HCT116 (cell line): ENCODE measurements around the gene FAM237B.

Experiments
- EZH2phosphoT487 ChIP-seq: fragments of 200-600 bp; IDR thresholded peaks from 2 replicates; pipeline ENCODE4 v1.6.1; 2018; ENCODE audit warnings: antibody characterized with exemption, borderline replicate concordance
- POLR2AphosphoS5 ChIP-seq: IDR thresholded peaks from 2 replicates; pipeline ENCODE4 v1.6.1; 2011; ENCODE audit warnings: mild to moderate bottlenecking, low read depth, low read length, moderate library complexity
- SIN3A ChIP-seq: IDR thresholded peaks from 2 replicates; pipeline ENCODE4 v1.6.1; 2012; ENCODE audit warnings: low read depth
- TF ChIP-seq, protein P1 (sequence below), 3 experiments: fragments of 200-600 bp in 1 of 3; sonication (generic) in 1 of 3; IDR thresholded peaks in 2 of 3; conservative IDR thresholded peaks in 1 of 3; 2 replicates each; pipeline ENCODE4 v1.5.1; 2012 to 2017; ENCODE audit warnings: low read depth in 2 of 3, low read length in 2 of 3, antibody characterized with exemption in 1 of 3, borderline replicate concordance in 1 of 3, control low read depth in 1 of 3, mild to moderate bottlenecking in 1 of 3, mixed read lengths in 1 of 3, mixed run types in 1 of 3, moderate library complexity in 1 of 3; ENCODE audit not compliant: insufficient read depth in 1 of 3

- TF ChIP-seq EZH2phosphoT487 (no peak), SIN3A (no peak), POLR2AphosphoS5 (no peak)
- TF ChIP-seq, protein P1, sequence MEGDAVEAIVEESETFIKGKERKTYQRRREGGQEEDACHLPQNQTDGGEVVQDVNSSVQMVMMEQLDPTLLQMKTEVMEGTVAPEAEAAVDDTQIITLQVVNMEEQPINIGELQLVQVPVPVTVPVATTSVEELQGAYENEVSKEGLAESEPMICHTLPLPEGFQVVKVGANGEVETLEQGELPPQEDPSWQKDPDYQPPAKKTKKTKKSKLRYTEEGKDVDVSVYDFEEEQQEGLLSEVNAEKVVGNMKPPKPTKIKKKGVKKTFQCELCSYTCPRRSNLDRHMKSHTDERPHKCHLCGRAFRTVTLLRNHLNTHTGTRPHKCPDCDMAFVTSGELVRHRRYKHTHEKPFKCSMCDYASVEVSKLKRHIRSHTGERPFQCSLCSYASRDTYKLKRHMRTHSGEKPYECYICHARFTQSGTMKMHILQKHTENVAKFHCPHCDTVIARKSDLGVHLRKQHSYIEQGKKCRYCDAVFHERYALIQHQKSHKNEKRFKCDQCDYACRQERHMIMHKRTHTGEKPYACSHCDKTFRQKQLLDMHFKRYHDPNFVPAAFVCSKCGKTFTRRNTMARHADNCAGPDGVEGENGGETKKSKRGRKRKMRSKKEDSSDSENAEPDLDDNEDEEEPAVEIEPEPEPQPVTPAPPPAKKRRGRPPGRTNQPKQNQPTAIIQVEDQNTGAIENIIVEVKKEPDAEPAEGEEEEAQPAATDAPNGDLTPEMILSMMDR (IDR thresholded peaks at IDR 0.05 in 2 of 3, conservative IDR thresholded peaks at IDR 0.05 in 1 of 3; ENCODE audit: borderline replicate concordance in 1 of 3, insufficient read depth in 1 of 3, low read depth in 2 of 3, low read length in 2 of 3) = no peak
These were observed 9.9 kb downstream of the FAM237B start for GRCh38 chr7:90311175-90311574.
